ENCODE results near the gene EHD1.

EHD1 gene

DNA sequence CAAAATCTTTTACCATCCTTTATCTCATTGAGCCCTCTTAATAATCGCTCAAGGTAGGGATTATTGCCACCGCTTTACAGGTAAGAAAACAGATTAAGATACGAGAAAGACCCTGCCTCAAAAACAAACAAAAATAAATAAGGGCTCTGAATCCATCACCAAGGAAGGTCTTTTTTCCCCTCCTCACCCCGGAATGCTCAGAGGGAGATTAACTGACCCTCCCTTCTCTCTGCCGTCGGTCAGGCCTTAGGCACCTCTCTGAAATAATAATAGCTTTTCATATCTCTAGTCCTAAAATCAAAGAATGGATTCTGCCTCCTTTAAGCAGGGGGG is 39.2 kb upstream of the EHD1 start:
- 7% methylated on average over 6 of the region's 6 CpGs for WGBS
- Histone ChIP-seq H3K27ac (ENCODE audit: low read depth, low read length) (peak overlapping the region; percentile 78), H3K4me1 (ENCODE audit: insufficient read depth, low read length) (peaks cover 11% of the 10 kb centered on the region; the same call in 1 of the 2 replicates), H3K9me3 (ENCODE audit: insufficient read depth, low read depth, low read length) (no peaks in the 10 kb centered on the region), H3K36me3 (ENCODE audit: insufficient read depth, low read length) (peaks cover 12% of the 10 kb centered on the region; the same call in 1 of the 2 replicates), H3K27me3 (ENCODE audit: insufficient read depth, low read length) (no peaks in the 10 kb centered on the region), H3K4me3 (ENCODE audit: low read length) (peak overlapping the region; percentile 67), H3K9ac (ENCODE audit: low read depth, low read length) (peak overlapping the region; percentile 60)

GRCh38 chr11:64916775-64917662 is 38.6 kb upstream of the EHD1 start, which contains the start of gene ATG2A:
Gene ATG2A (minus strand): TSS chr11:64917209. CDS start chr11:64917135, 74 bp downstream.
- H3K9ac ChIP-seq (ENCODE audit: low read depth, low read length) = peak within 1 kb of the TSS; percentile 93
- peaks cover 12% of the 10 kb centered on the region; the same call in 1 of the 2 replicates for H3K36me3 ChIP-seq (ENCODE audit: insufficient read depth, low read length)
- H3K4me1 ChIP-seq (ENCODE audit: insufficient read depth, low read length) = peaks cover 11% of the 10 kb centered on the region; the same call in 1 of the 2 replicates
- no peaks in the 10 kb centered on the region for H3K9me3 ChIP-seq (ENCODE audit: insufficient read depth, low read depth, low read length)
- H3K4me3 ChIP-seq (ENCODE audit: low read length) = peak within 1 kb of the TSS; percentile 94
- peak within 1 kb of the TSS; percentile 78 for H3K27ac ChIP-seq (ENCODE audit: low read depth, low read length)
- H3K27me3 ChIP-seq (ENCODE audit: insufficient read depth, low read length) = no peaks in the 10 kb centered on the region
- WGBS = under 1% methylated on average over 57 of the region's 57 CpGs

DNA sequence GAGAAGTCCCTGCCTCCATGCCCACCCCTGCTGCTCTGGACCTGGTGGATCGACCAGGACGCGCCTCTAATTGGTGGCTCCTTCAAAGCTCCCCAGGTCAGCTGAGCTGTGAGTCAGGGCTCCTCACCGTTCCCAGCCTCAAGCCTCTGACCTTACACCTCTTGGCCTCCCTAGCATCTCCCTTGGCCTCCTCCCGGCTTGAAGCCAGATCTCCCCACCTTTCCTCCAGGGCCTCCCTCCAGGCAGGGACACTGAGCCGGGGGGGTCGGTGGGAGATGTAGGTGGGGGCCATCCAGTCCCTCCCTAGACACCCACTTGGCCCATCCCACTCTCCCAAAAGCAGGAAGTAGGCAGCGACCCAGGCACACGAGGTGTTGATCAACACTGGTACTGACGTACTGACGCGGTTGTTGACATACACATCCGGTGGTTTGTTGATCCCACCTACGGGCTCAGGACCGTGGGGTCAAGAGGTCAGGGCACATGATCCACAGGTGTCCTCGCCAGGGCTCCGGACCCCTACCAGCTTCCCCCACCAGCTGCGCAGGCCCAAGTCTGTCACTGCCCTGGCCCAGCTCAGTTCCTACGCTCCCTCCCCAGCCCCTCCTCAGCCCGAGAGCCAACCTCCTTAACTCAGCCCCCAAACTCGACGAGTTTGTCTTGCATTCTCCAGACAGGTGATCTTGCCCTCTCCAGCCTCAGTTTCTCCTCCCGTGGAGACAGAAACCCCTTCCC is 37.8 kb upstream of the EHD1 start:
- peaks cover 11% of the 10 kb centered on the region; the same call in 1 of the 2 replicates for H3K4me1 ChIP-seq (ENCODE audit: insufficient read depth, low read length)
- H3K9me3 ChIP-seq (ENCODE audit: insufficient read depth, low read depth, low read length) = no peaks in the 10 kb centered on the region
- peaks cover 20% of the 10 kb centered on the region for H3K36me3 ChIP-seq (ENCODE audit: insufficient read depth, low read length)
- H3K27me3 ChIP-seq (ENCODE audit: insufficient read depth, low read length) = no peaks in the 10 kb centered on the region
- peak overlapping the region; percentile 94 for H3K4me3 ChIP-seq (ENCODE audit: low read length)
- peak overlapping the region; percentile 77 for H3K27ac ChIP-seq (ENCODE audit: low read depth, low read length)
- H3K9ac ChIP-seq (ENCODE audit: low read depth, low read length) = peak overlapping the region; percentile 93
- 14% methylated on average over 21 of the region's 23 CpGs for WGBS

- H3K27me3 ChIP-seq (ENCODE audit: insufficient read depth, low read length) = no peaks in the 10 kb centered on the region
- H3K27ac ChIP-seq (ENCODE audit: low read depth, low read length) = no peak overlapping the region; the same call in 1 of the 2 replicates
- 86% methylated on average over 5 of the region's 7 CpGs for WGBS
- H3K4me1 ChIP-seq (ENCODE audit: insufficient read depth, low read length) = peaks cover 11% of the 10 kb centered on the region; the same call in 1 of the 2 replicates
- no peaks in the 10 kb centered on the region for H3K9me3 ChIP-seq (ENCODE audit: insufficient read depth, low read depth, low read length)
- 0 out of 2 replicates have a peak overlapping the region, but pooled peaks have one; percentile 94 for H3K4me3 ChIP-seq (ENCODE audit: low read length)
- no peak overlapping the region; the same call in 1 of the 2 replicates for H3K9ac ChIP-seq (ENCODE audit: low read depth, low read length)
- peaks cover 28% of the 10 kb centered on the region for H3K36me3 ChIP-seq (ENCODE audit: insufficient read depth, low read length)
Measured at GRCh38 chr11:64915376-64915887, 37.0 kb upstream of the EHD1 start.

DNA sequence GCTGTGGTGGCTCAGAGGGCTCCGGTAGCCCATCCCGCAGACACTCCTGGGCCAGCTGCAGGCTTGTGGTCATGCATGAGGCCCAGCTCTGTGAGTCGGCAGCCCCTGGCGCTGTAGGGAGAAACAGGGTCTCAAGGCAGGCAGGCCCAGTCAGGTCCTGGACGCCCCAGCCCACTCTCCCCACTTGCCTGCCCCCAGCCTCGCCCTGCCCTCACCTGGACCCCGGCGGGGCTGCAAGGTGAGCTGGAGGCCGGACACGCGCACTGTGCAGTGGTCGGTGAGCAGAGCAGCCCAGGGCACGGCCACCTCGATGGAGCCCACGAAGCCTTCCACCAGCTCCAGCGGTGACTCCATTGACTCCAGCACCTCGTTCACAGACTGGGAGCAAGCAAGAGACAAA is 35.7 kb upstream of the EHD1 start:
- Histone ChIP-seq H3K36me3 (ENCODE audit: insufficient read depth, low read length) (peaks cover 34% of the 10 kb centered on the region), H3K9ac (ENCODE audit: low read depth, low read length) (no peak overlapping the region), H3K27ac (ENCODE audit: low read depth, low read length) (no peak overlapping the region), H3K27me3 (ENCODE audit: insufficient read depth, low read length) (no peaks in the 10 kb centered on the region), H3K9me3 (ENCODE audit: insufficient read depth, low read depth, low read length) (no peaks in the 10 kb centered on the region), H3K4me3 (ENCODE audit: low read length) (no peak overlapping the region), H3K4me1 (ENCODE audit: insufficient read depth, low read length) (peaks cover 11% of the 10 kb centered on the region; the same call in 1 of the 2 replicates)
- 95% methylated on average over 17 of the region's 17 CpGs for WGBS

- Histone ChIP-seq H3K4me1 (ENCODE audit: insufficient read depth, low read length) (peaks cover 11% of the 10 kb centered on the region; the same call in 1 of the 2 replicates), H3K4me3 (ENCODE audit: low read length) (no peak overlapping the region), H3K27ac (ENCODE audit: low read depth, low read length) (no peak overlapping the region), H3K27me3 (ENCODE audit: insufficient read depth, low read length) (no peaks in the 10 kb centered on the region), H3K36me3 (ENCODE audit: insufficient read depth, low read length) (peaks cover 39% of the 10 kb centered on the region), H3K9ac (ENCODE audit: low read depth, low read length) (no peak overlapping the region), H3K9me3 (ENCODE audit: insufficient read depth, low read depth, low read length) (no peaks in the 10 kb centered on the region)
- 87% methylated on average over 18 of the region's 18 CpGs for WGBS
Measured at GRCh38 chr11:64913171-64913727, 34.8 kb upstream of the EHD1 start.

DNA sequence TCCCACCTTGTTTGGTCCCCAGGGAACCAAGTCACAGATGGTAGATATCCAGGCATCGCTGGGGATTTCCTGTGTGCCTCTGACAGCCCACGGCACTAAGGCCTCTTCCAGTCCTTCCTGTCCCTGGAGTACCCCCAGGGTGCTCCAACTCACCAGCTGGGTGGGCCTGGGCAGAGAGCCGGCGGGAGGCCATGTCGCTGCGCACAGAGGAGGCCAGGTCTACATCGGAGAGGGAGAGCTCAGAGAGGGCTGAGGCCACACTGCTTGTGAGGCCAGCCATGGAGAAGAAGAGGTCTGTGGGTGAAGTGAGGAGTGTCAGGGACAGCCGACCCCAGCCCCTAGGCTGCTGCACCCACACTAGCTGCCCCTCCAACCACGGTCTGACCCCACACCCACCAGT is 33.3 kb upstream of the EHD1 start:
- Histone ChIP-seq H3K4me3 (ENCODE audit: low read length) (no peak overlapping the region), H3K27me3 (ENCODE audit: insufficient read depth, low read length) (no peaks in the 10 kb centered on the region), H3K4me1 (ENCODE audit: insufficient read depth, low read length) (peaks cover 7% of the 10 kb centered on the region; the same call in 1 of the 2 replicates), H3K9ac (ENCODE audit: low read depth, low read length) (no peak overlapping the region), H3K27ac (ENCODE audit: low read depth, low read length) (no peak overlapping the region), H3K36me3 (ENCODE audit: insufficient read depth, low read length) (peaks cover 44% of the 10 kb centered on the region), H3K9me3 (ENCODE audit: insufficient read depth, low read depth, low read length) (no peaks in the 10 kb centered on the region)
- 87% methylated on average over 7 of the region's 9 CpGs for WGBS

- no peak overlapping the region for H3K4me3 ChIP-seq (ENCODE audit: low read length)
- 91% methylated on average over 7 of the region's 7 CpGs for WGBS
- peaks cover 50% of the 10 kb centered on the region for H3K36me3 ChIP-seq (ENCODE audit: insufficient read depth, low read length)
- H3K9ac ChIP-seq (ENCODE audit: low read depth, low read length) = no peak overlapping the region
- peaks cover 6% of the 10 kb centered on the region; the same call in 1 of the 2 replicates for H3K4me1 ChIP-seq (ENCODE audit: insufficient read depth, low read length)
- no peaks in the 10 kb centered on the region for H3K27me3 ChIP-seq (ENCODE audit: insufficient read depth, low read length)
- no peak overlapping the region for H3K27ac ChIP-seq (ENCODE audit: low read depth, low read length)
- H3K9me3 ChIP-seq (ENCODE audit: insufficient read depth, low read depth, low read length) = no peaks in the 10 kb centered on the region
Measured at GRCh38 chr11:64911142-64911541, 32.7 kb upstream of the EHD1 start.

GRCh38 chr11:64910451-64911093 is 32.2 kb upstream of the EHD1 start:
- Histone ChIP-seq H3K36me3 (ENCODE audit: insufficient read depth, low read length) (peaks cover 55% of the 10 kb centered on the region), H3K9ac (ENCODE audit: low read depth, low read length) (no peak overlapping the region)
- 95% methylated on average over 27 of the region's 27 CpGs for WGBS

DNA sequence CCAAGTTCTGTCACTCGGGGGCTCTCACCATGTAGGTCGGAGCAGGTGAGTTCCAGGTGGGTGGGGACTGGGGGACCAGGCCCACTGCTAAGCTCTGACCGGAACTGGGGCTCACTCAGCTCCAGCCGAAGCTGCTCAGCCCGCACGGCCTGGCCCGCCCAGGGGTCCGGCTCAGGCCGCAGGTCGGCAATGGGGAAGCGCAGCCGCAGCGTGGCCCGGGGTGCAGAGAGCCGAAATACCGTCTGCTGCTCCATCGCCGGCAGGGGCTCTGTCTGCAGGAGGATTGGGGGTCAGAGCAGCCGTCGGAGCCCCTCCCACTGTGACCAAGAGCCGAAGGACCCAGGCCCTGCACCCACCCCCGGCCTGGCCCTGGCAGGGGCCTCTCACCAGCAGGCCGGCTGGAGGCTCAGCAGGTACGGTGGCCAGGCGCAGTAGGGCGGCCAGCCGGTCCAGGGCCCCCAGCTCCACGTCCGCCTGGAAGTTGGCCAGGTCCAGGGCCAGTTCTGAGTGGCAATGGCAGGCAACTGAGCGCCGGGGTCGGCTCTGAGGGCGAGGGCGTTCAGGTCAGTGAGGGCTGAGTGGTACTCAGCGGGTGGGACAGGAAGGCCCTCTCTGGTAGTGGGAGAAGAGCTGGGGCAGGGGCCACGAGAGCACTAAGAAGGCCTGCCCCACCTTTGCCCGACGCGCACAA is 31.4 kb upstream of the EHD1 start:
- no peak overlapping the region for H3K4me3 ChIP-seq (ENCODE audit: low read length)
- H3K9me3 ChIP-seq (ENCODE audit: insufficient read depth, low read depth, low read length) = no peaks in the 10 kb centered on the region
- H3K4me1 ChIP-seq (ENCODE audit: insufficient read depth, low read length) = no peaks in the 10 kb centered on the region
- H3K27me3 ChIP-seq (ENCODE audit: insufficient read depth, low read length) = no peaks in the 10 kb centered on the region
- 92% methylated on average over 39 of the region's 39 CpGs for WGBS
- H3K27ac ChIP-seq (ENCODE audit: low read depth, low read length) = no peak overlapping the region
- peaks cover 62% of the 10 kb centered on the region for H3K36me3 ChIP-seq (ENCODE audit: insufficient read depth, low read length)
- H3K9ac ChIP-seq (ENCODE audit: low read depth, low read length) = no peak overlapping the region

More at GRCh38 chr11:64910451-64911093, 32.2 kb upstream of the EHD1 start:
- no peaks in the 10 kb centered on the region for H3K27me3 ChIP-seq (ENCODE audit: insufficient read depth, low read length)
- peaks cover under 1% of the 10 kb centered on the region; the same call in 1 of the 2 replicates for H3K4me1 ChIP-seq (ENCODE audit: insufficient read depth, low read length)
- no peak overlapping the region for H3K27ac ChIP-seq (ENCODE audit: low read depth, low read length)
- H3K4me3 ChIP-seq (ENCODE audit: low read length) = no peak overlapping the region
- no peaks in the 10 kb centered on the region for H3K9me3 ChIP-seq (ENCODE audit: insufficient read depth, low read depth, low read length)

Measured in HUES64 (cell line).